Stimulated activated CD4-positive, alpha-beta T cell treated with anti-CD3 and anti-CD28 coated beads, Interleukin-2, amount 100 ng/mL, for 24 hours (primary cell): ENCODE measurements around the gene HMGB1.
A peak's percentile ranks its signal among the peaks of the same experiment; 100 is the strongest.

Source experiments
- DNase-seq, 2 donors: peaks; one replicate each; pipeline ENCODE4 v3.0.0-alpha.2; 2020

The HMGB1 gene

GRCh38 chr13:30465593-30466357 lies at the start of gene HMGB1:
HMGB1 (minus strand) TSS chr13:30465936; CDS start chr13:30463680, 2,256 bp downstream.
- DNase-seq, result peak; percentile 94 to 96

GRCh38 chr13:30510811-30511371 lies 45.2 kb upstream of the HMGB1 start:
- no peak for DNase-seq

GRCh38 chr13:30510091-30510490 lies 44.4 kb upstream of the HMGB1 start:
- no peak for DNase-seq

GRCh38 chr13:30509254-30510050 lies 43.7 kb upstream of the HMGB1 start:
- DNase-seq, result no peak

- DNase-seq, result no peak
Measured at GRCh38 chr13:30504081-30504480, 38.3 kb upstream of the HMGB1 start.

- no peak for DNase-seq
Measured at GRCh38 chr13:30502237-30502636, 36.5 kb upstream of the HMGB1 start.

- no peak for DNase-seq
Measured at GRCh38 chr13:30499338-30499737, 33.6 kb upstream of the HMGB1 start.

- DNase-seq, result no peak
Measured at GRCh38 chr13:30496147-30496546, 30.4 kb upstream of the HMGB1 start.

GRCh38 chr13:30495746-30496145 lies 30.0 kb upstream of the HMGB1 start:
- DNase-seq, result no peak

- no peak for DNase-seq
Measured at GRCh38 chr13:30493658-30494381, 28.1 kb upstream of the HMGB1 start.

GRCh38 chr13:30487075-30487470 lies 21.3 kb upstream of the HMGB1 start:
- DNase-seq, result no peak

- DNase-seq, result no peak
Measured at GRCh38 chr13:30486230-30487074, 20.7 kb upstream of the HMGB1 start.

GRCh38 chr13:30481241-30481760 lies 15.6 kb upstream of the HMGB1 start:
- DNase-seq, result no peak

GRCh38 chr13:30480292-30480950 lies 14.7 kb upstream of the HMGB1 start:
- no peak for DNase-seq

- DNase-seq, result no peak
Measured at GRCh38 chr13:30479883-30480219, 14.1 kb upstream of the HMGB1 start.

GRCh38 chr13:30479154-30479882 lies 13.6 kb upstream of the HMGB1 start:
- DNase-seq, result no peak

GRCh38 chr13:30477346-30478195 lies 11.8 kb upstream of the HMGB1 start:
- no peak for DNase-seq

GRCh38 chr13:30473675-30474074 lies 7.9 kb upstream of the HMGB1 start:
- no peak for DNase-seq

- DNase-seq, result no peak
Measured at GRCh38 chr13:30466841-30467252, 1.1 kb upstream of the HMGB1 start.

GRCh38 chr13:30466358-30466714 lies 600 bp upstream of the HMGB1 start:
- peak in 1 of 2 donors; percentile 18 for DNase-seq
